BE2C (cell line): ENCODE measurements around the gene NMNAT1.

Experiments
- DNase-seq: peaks from one replicate; pipeline ENCODE4 v3.0.0-alpha.2; 2020
- H3K27me3 ChIP-seq: fragments of 250-450 bp; sonication (Bioruptor Pico); 2 replicates; pipeline ENCODE4 v1.5.1; 2020; ENCODE audit warnings: mild to moderate bottlenecking
- H3K36me3 ChIP-seq: fragments of 250-450 bp; sonication (Bioruptor Pico); 2 replicates; pipeline ENCODE4 v1.5.1; 2020; ENCODE audit warnings: mild to moderate bottlenecking
- H3K4me1 ChIP-seq: fragments of 250-450 bp; sonication (Bioruptor Pico); 2 replicates; pipeline ENCODE4 v1.5.1; 2020
- H3K4me3 ChIP-seq: 2 replicates; pipeline ENCODE4 v1.5.1; 2011; ENCODE audit warnings: low read depth, low read length
- H3K9me3 ChIP-seq: fragments of 250-450 bp; sonication (Bioruptor Pico); 2 replicates; pipeline ENCODE4 v1.5.1; 2020
- TF ChIP-seq, protein P1 (sequence below): IDR thresholded peaks from 2 replicates; pipeline ENCODE4 v1.5.1; 2012; ENCODE audit warnings: mild to moderate bottlenecking, low read depth, low read length

NMNAT1 gene

DNA sequence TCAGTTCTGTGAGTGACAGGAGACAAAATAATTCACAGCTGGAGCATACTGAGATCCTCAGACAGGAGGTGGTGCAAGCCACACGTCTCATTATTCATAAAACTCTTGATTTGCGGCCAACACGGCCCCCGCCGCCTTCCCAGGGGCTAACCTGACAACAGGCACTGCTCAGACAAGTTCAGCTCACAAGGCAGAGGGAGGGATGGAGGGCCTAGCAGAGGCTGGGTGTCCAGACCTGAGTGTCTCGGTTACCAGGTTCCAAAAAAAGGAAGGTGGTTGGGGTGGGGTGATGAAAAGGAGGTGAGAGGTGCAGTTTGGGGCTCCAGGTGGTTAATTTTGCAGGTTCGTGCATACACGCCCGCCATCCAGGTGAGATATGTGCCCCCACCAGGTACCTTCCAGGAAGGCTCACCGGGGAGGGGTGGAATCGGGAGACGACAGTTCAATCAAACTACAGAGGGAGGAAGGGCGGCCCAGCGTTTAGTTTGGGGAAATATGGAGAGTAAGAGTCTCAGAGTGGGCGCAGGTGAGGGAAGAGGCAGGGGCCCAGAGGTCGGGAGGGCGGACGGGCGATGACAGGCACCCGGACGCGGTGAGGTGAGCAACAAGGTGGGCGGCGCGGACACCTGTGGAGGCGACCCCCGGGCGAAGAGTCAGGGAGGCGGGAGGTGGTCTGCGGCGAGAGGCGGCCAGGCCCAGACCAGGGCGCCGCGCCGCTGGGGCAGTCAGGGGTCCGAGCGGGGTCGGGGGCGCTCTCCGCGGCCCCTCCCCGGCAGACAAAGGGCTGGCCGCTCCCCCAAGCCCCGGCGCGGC lies 33.8 kb upstream of the NMNAT1 start:
- Histone ChIP-seq H3K4me1 (no peaks in the 10 kb centered on the region), H3K9me3 (no peaks in the 10 kb centered on the region), H3K4me3 (peak overlapping the region; percentile 53), H3K36me3 (no peaks in the 10 kb centered on the region), H3K27me3 (no peaks in the 10 kb centered on the region)
- DNase-seq = no peak
- TF ChIP-seq, protein P1, sequence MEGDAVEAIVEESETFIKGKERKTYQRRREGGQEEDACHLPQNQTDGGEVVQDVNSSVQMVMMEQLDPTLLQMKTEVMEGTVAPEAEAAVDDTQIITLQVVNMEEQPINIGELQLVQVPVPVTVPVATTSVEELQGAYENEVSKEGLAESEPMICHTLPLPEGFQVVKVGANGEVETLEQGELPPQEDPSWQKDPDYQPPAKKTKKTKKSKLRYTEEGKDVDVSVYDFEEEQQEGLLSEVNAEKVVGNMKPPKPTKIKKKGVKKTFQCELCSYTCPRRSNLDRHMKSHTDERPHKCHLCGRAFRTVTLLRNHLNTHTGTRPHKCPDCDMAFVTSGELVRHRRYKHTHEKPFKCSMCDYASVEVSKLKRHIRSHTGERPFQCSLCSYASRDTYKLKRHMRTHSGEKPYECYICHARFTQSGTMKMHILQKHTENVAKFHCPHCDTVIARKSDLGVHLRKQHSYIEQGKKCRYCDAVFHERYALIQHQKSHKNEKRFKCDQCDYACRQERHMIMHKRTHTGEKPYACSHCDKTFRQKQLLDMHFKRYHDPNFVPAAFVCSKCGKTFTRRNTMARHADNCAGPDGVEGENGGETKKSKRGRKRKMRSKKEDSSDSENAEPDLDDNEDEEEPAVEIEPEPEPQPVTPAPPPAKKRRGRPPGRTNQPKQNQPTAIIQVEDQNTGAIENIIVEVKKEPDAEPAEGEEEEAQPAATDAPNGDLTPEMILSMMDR = no peak

DNA sequence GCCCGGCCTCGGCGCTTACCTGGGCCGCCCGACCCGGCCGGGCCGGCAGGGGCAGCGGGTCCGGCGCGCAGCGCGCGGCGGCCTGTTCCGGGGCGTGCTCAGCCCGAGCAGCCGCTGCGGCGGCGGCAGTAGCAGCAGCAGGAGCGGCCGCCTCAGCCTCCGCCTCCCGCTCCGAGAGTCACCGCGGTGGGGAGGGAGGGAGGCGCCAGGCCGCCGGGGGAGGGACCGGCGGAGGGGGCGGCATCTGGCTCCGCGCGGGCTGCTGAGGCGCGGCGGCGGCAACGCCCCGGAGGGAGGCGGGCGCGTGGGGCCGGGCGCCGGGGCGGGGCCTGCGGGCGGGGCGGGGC lies 33.2 kb upstream of the NMNAT1 start, which contains the start of gene CTNNBIP1:
CTNNBIP1 (minus strand) TSS at position 194 of the 347 bp plus-strand sequence. CDS start 38,205 bp downstream, outside the sequence.
- H3K27me3 ChIP-seq = no peaks in the 10 kb centered on the region
- no peaks in the 10 kb centered on the region for H3K4me1 ChIP-seq
- H3K4me3 ChIP-seq = peak within 1 kb of the TSS; percentile 65
- TF ChIP-seq, protein P1 = no peak
- no peaks in the 10 kb centered on the region for H3K36me3 ChIP-seq
- DNase-seq = no peak
- no peaks in the 10 kb centered on the region for H3K9me3 ChIP-seq

DNA sequence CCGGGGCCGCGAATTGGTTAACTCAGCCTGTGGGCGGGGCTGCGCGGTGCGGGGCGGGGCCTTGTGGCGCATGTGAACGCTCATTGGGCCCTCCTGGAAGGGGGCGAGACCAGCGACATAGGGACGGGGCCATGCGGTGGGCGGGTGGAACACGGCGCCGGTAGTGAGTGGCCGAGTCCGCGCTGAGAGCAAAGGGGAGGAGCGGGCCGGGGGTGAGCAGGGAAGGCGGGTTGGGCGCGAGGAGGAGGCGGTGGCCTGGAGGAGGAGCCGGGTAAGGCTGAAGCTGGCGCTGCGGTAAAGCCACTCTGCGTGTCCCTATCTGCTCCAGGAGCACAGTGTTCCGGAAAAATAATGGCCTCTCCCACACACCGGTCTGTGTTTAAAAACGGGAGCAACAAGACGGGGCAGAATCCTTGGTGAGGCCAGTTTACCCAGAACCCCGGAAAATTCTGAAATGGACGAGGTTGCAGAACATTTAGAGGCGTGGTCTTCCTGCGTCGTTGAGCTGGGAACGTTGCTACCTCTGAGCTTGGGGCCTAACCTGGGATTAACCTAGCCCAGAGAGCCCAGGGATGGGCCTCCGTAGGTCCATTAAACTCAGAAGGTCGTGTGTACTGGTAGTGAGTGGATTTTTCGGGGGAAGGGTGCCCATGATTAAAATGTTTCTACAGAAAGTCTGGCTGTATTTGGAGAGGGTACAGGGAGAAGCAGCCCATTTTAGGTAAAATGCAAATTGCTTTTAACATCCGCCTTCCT lies 32.7 kb upstream of the NMNAT1 start:
- peak; percentile 99 for DNase-seq
- Histone ChIP-seq H3K36me3 (no peaks in the 10 kb centered on the region), H3K4me3 (peak overlapping the region; percentile 65), H3K4me1 (no peaks in the 10 kb centered on the region), H3K27me3 (no peaks in the 10 kb centered on the region), H3K9me3 (no peaks in the 10 kb centered on the region)
- TF ChIP-seq, protein P1 = no peak

DNA sequence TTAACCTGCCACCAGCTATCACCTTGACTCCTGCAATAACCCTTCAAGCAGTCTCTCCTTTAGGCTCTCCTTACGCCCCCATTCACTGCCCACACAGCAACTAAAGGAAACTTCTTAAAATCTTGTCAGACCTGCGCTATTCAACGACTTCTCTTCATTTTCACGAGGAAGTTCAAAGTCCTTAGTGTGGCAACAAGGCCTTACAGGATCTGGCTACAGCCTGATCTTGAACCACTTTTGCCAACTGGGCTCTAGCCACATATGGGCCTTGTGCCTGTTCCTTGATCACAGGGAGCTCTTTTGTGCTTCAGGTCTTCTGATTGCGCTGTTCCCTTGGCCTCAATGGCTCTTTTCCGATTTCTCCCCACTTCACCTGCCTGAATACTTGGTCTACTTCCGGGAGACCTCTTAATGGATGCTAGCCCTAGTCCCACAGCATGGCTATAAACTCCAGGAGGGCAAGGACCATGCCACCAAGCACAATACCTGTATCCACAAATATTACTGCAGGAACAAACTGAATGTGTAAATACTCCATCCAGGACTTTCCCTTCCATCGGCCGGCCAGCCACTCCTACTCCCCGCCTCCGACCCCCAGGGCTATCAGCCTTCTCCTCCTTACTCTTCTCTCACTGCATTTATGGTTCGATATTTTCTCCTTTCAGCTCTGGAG lies 30.9 kb upstream of the NMNAT1 start:
- DNase-seq = no peak
- no peaks in the 10 kb centered on the region for H3K36me3 ChIP-seq
- TF ChIP-seq, protein P1 = no peak
- no peaks in the 10 kb centered on the region for H3K27me3 ChIP-seq
- H3K4me1 ChIP-seq = no peaks in the 10 kb centered on the region
- H3K4me3 ChIP-seq = no peak overlapping the region
- no peaks in the 10 kb centered on the region for H3K9me3 ChIP-seq

DNA sequence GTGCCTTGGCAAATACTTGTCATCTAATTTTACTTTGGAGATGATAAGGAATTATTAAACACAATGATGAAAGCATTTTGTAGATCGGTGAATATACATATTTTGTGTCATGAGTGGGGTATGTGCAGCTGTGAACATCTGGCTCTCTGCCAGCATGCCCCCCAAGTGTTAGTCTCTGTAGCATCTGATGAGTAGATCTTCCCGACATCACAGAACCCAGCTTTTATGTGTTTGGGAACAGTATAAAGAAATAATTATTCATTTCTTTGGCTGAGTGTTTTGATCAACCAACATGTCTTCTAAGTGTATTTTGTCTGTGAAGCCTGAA lies 28.7 kb upstream of the NMNAT1 start:
- TF ChIP-seq, protein P1 = no peak
- Histone ChIP-seq H3K4me3 (no peak overlapping the region), H3K9me3 (no peaks in the 10 kb centered on the region), H3K36me3 (no peaks in the 10 kb centered on the region), H3K4me1 (no peaks in the 10 kb centered on the region), H3K27me3 (no peaks in the 10 kb centered on the region)
- DNase-seq = no peak
